Suprapubic skin (tissue), 3 donors: Measurements from ENCODE around the gene DDX39A.

Experiments used
- CTCF ChIP-seq, 2 donors: fragments of 200-600 bp in 1 of 2; fragments of 450-650 bp in 1 of 2; sonication (generic) in 1 of 2; IDR thresholded peaks; one replicate each; pipeline ENCODE4 v1.5.1; 2016 to 2019; ENCODE audit warnings: antibody characterized with exemption in 2 of 2, mild to moderate bottlenecking in 1 of 2, moderate library complexity in 1 of 2
- POLR2A ChIP-seq, 2 donors: fragments of 450-650 bp; IDR thresholded peaks; one replicate each; pipeline ENCODE4 v1.6.1; 2017; ENCODE audit warnings: antibody characterized with exemption in 2 of 2, mild to moderate bottlenecking in 2 of 2, moderate library complexity in 2 of 2

- TF ChIP-seq CTCF (IDR thresholded peaks at IDR 0.05): no peak
- no peak for TF ChIP-seq POLR2A (IDR thresholded peaks at IDR 0.05)
Observed at GRCh38 chr19:14370169-14370939, 48.8 kb downstream of the DDX39A start.
